Progenitor cell of endocrine pancreas (in vitro differentiated cells): ENCODE results near the gene CHRNB1. TPM values are rescaled to one million over a fixed set of nuclear protein-coding genes. Genes with fewer than 3 reads are reported as not detected.

ENCODE experiments used
- DNase-seq: peaks from one replicate; pipeline ENCODE4 v3.0.0; 2021; ENCODE audit warnings: low spot score; ENCODE audit not compliant: unreplicated experiment
- H3K27ac Mint-ChIP-seq: 2 replicates; pipeline ENCODE4 v1.8.0; 2021; ENCODE audit warnings: mild to moderate bottlenecking, moderate library complexity, mixed read lengths
- H3K27me3 Mint-ChIP-seq: 2 replicates; pipeline ENCODE4 v1.8.0; 2021; ENCODE audit warnings: mixed read lengths
- H3K36me3 Mint-ChIP-seq: 2 replicates; pipeline ENCODE4 v1.8.0; 2022; ENCODE audit warnings: mixed read lengths; ENCODE audit not compliant: insufficient read depth
- H3K4me1 Mint-ChIP-seq: 2 replicates; pipeline ENCODE4 v1.8.0; 2021; ENCODE audit warnings: low read depth, mixed read lengths
- H3K4me3 Mint-ChIP-seq: 2 replicates; pipeline ENCODE4 v1.8.0; 2021; ENCODE audit warnings: low read depth, mild to moderate bottlenecking, moderate library complexity, mixed read lengths
- H3K9me3 Mint-ChIP-seq: 2 replicates; pipeline ENCODE4 v1.8.0; 2021; ENCODE audit warnings: low read depth, mixed read lengths
- CTCF ChIP-seq: fragments of 200-600 bp; sonication (generic); IDR thresholded peaks from one replicate; pipeline ENCODE4 v1.5.0; 2021; ENCODE audit warnings: antibody characterized with exemption, mild to moderate bottlenecking; ENCODE audit not compliant: unreplicated experiment
- total RNA-seq: library from RNA; stranded (reverse); gene quantifications from 2 replicates; pipeline ENCODE4 v1.2.1, GENCODE V29; 2021

CHRNB1 gene
- total RNA-seq, 1 donor from 2014 or later = 17.2 TPM

DNA sequence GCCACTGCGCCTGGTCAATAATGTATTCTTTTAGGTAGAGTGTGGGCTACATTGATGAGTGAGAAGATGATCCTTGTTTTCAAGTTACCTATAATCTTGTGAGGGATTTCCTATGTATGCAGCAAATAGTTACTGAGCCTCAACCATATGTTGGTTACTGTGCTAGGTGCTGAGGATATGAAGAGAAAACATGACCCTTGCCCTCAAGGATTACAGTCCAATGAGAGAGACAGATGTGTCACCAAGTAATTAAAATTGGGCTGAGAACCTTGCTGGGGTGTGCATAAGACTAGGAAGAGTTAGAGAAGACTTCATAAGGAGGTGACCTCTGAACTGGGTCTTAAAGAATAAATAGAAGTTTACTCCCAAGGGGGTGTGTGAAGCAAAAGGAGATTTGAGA, 46.7 kb downstream of the CHRNB1 start:
- Mint-ChIP-seq H3K27me3 (no peaks in the 10 kb centered on the region), H3K36me3 (peaks cover 16% of the 10 kb centered on the region), H3K4me3 (no peak overlapping the region), H3K27ac (peak overlapping the region; percentile 87), H3K4me1 (peaks cover 32% of the 10 kb centered on the region), H3K9me3 (no peaks in the 10 kb centered on the region)
- no peak for TF ChIP-seq CTCF
- no peak for DNase-seq

- H3K9me3 Mint-ChIP-seq = no peaks in the 10 kb centered on the region
- H3K27ac Mint-ChIP-seq = peak overlapping the region; percentile 12
- no peak for DNase-seq
- no peaks in the 10 kb centered on the region for H3K27me3 Mint-ChIP-seq
- peaks cover 21% of the 10 kb centered on the region for H3K4me1 Mint-ChIP-seq
- H3K36me3 Mint-ChIP-seq = peaks cover 19% of the 10 kb centered on the region
- TF ChIP-seq CTCF = no peak
- no peak overlapping the region for H3K4me3 Mint-ChIP-seq
Observed at GRCh38 chr17:7493941-7494340, 49.1 kb downstream of the CHRNB1 start.

DNA sequence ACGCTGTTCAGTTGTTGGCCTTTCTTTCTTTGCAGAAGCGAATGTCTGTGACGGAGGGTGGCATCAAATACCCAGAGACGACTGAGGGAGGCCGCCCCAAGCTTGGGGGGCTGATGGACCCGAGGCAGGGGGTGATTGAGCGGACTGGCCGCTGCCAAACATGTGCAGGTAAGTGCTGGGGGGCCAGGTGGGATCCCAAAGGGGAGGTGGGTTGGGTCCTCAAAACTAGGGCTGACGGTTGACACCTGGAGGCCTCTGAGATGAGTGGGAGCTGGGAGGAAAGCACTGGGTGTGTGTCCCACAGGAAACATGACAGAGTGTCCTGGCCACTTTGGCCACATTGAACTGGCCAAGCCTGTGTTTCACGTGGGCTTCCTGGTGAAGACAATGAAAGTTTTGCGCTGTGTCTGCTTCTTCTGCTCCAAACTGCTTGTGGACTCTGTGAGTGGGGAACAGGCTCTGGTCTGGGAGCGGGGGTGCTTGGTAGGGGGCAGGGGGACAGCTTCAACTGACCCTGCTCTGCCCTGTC, 51.1 kb downstream of the CHRNB1 start:
- no peaks in the 10 kb centered on the region for H3K9me3 Mint-ChIP-seq
- H3K4me1 Mint-ChIP-seq = peaks cover 12% of the 10 kb centered on the region
- no peaks in the 10 kb centered on the region for H3K27me3 Mint-ChIP-seq
- no peak overlapping the region for H3K4me3 Mint-ChIP-seq
- H3K36me3 Mint-ChIP-seq = peaks cover 25% of the 10 kb centered on the region
- no peak for TF ChIP-seq CTCF
- no peak for DNase-seq
- no peak overlapping the region for H3K27ac Mint-ChIP-seq

GRCh38 chr17:7496470-7497183, 51.8 kb downstream of the CHRNB1 start:
- Mint-ChIP-seq H3K4me3 (no peak overlapping the region), H3K9me3 (no peaks in the 10 kb centered on the region), H3K4me1 (peaks cover 9% of the 10 kb centered on the region)

GRCh38 chr17:7497228-7497627, 52.4 kb downstream of the CHRNB1 start:
- peak overlapping the region; percentile 80 for H3K27ac Mint-ChIP-seq
- no peaks in the 10 kb centered on the region for H3K27me3 Mint-ChIP-seq
- no peaks in the 10 kb centered on the region for H3K9me3 Mint-ChIP-seq
- H3K4me3 Mint-ChIP-seq = no peak overlapping the region
- TF ChIP-seq CTCF = no peak
- H3K4me1 Mint-ChIP-seq = peaks cover 6% of the 10 kb centered on the region
- DNase-seq = no peak
- H3K36me3 Mint-ChIP-seq = peaks cover 32% of the 10 kb centered on the region

More at GRCh38 chr17:7496470-7497183, 51.8 kb downstream of the CHRNB1 start:
- Mint-ChIP-seq H3K27me3 (no peaks in the 10 kb centered on the region), H3K27ac (peak overlapping the region; percentile 80), H3K36me3 (peaks cover 30% of the 10 kb centered on the region)
- no peak for DNase-seq
- TF ChIP-seq CTCF = no peak
